GM20000 (cell line): ENCODE measurements around the gene DLG2.

Experiments
- DNase-seq: peaks from one replicate; pipeline ENCODE4 v3.0.0; 2012; ENCODE audit warnings: low spot score
- CTCF ChIP-seq: IDR thresholded peaks from 2 replicates; pipeline ENCODE4 v1.5.1; 2012; ENCODE audit warnings: mild to moderate bottlenecking, control low read depth; ENCODE audit errors: extremely low read depth, missing control alignments

DLG2 gene

DNA sequence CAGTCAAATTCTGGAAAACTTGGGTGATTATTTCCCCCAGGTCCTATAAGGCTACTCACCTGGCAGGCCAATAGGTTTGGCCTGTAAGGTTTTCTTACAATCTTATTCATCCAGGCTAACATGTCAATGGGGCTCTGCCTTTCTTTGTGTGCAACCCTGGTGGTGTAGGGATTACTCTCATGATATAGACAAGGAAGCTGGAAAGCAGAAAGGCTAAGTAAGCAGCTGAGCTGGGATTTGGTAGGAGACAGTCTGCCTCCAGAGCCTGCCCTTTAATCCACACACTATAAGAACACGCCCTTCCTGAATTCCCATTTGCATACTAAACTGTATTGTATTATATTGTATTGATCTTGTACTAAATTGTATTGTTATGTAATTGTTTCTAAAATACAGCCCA is 1967.7 kb downstream of the DLG2 start:
- TF ChIP-seq CTCF, result no peak
- DNase-seq, result no peak

- DNase-seq, result no peak
- TF ChIP-seq CTCF, result no peak
These were observed 1970.3 kb downstream of the DLG2 start for GRCh38 chr11:83656796-83657330.

- no peak for DNase-seq
These were observed 1971.2 kb downstream of the DLG2 start for GRCh38 chr11:83655976-83656375.

GRCh38 chr11:83649528-83649855 is 1977.7 kb downstream of the DLG2 start:
- DNase-seq, result no peak
- no peak for TF ChIP-seq CTCF

More at GRCh38 chr11:83655976-83656375, 1971.2 kb downstream of the DLG2 start:
- TF ChIP-seq CTCF, result no peak

DNA sequence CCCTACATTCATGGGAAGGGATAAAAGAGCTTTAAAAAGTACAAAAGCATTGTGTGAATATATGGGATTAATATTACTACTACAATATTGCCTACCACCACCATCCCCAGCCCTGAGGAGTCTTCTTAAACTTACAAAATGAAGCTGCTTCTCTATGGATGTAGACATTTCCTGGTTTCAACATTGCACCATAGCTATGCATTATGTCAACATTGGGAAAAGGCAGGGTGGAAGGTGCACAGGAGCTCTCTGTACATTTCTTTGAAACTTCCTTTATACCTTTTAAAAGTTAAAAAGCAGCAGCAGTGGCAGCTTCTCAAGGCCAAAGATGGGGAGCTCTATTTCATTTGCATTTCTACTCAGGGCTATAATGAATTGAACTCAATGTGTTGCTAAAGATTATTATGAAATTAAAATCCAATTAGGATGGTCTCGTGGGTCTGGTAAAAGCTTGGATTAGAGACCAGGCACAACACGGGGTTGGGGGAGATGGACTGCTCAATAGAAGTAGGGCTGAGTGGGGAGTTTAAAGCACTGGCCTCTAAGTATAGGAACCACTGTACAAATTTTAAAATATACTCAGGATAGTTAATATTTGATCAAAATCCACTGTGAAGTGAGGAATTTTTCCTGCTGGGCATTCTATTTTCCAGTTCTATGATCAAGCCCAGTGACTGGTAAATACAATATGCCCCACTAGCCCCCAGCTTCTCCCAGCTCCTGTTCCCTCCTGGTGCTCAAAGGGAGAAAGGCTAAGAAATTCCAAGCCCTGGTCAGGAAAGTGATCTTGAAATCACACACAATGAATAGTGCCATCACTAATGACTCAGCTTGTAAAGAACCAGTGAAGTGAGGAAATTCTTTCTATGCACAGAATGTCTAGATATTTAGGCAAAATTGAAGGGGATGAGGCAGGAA is 1978.3 kb downstream of the DLG2 start:
- no peak for DNase-seq

GRCh38 chr11:83645561-83645960 is 1981.6 kb downstream of the DLG2 start:
- no peak for DNase-seq
- no peak for TF ChIP-seq CTCF

More for the DNA sequence above, 1978.3 kb downstream of the DLG2 start:
- no peak for TF ChIP-seq CTCF

- TF ChIP-seq CTCF, result no peak
- DNase-seq, result no peak
These were observed 1984.0 kb downstream of the DLG2 start for GRCh38 chr11:83643115-83643514.
